WTC11 (cell line): ENCODE measurements around the gene LILRB1.

ENCODE experiments used
- AR ChIP-seq: fragments of 250-450 bp; sonication (Bioruptor Pico); IDR thresholded peaks from 2 replicates; pipeline ENCODE4 v1.9.0; 2021; ENCODE audit warnings: mild to moderate bottlenecking
- CTCF ChIP-seq: fragments of 200-600 bp; IDR thresholded peaks from 2 replicates; pipeline ENCODE4 v1.8.0; 2022; ENCODE audit warnings: antibody characterized with exemption
- FOXK1 ChIP-seq: sonication (generic); formaldehyde crosslinking; IDR thresholded peaks from 2 replicates; pipeline ENCODE4 v1.8.0; 2022; ENCODE audit warnings: mild to moderate bottlenecking, moderate library complexity, missing genetic modification reagents
- GRHL2 ChIP-seq: fragments of 250-450 bp; sonication (Bioruptor Pico); IDR thresholded peaks from 2 replicates; pipeline ENCODE4 v1.8.0; 2022; ENCODE audit warnings: mild to moderate bottlenecking, moderate library complexity; ENCODE audit not compliant: insufficient replicate concordance, severe bottlenecking
- KAT7 ChIP-seq: sonication (generic); formaldehyde crosslinking; IDR thresholded peaks from 2 replicates; pipeline ENCODE4 v1.8.1; 2023; ENCODE audit warnings: missing genetic modification reagents, mild to moderate bottlenecking, borderline replicate concordance
- MAX ChIP-seq: sonication (generic); formaldehyde crosslinking; IDR thresholded peaks from 2 replicates; pipeline ENCODE4 v1.8.0; 2022; ENCODE audit warnings: mild to moderate bottlenecking, missing genetic modification reagents
- NFATC4 ChIP-seq: fragments of 250-450 bp; sonication (Bioruptor Pico); IDR thresholded peaks from 2 replicates; pipeline ENCODE4 v1.9.0; 2021; ENCODE audit warnings: mild to moderate bottlenecking
- NFYB ChIP-seq: sonication (generic); formaldehyde crosslinking; conservative IDR thresholded peaks from 2 replicates; pipeline ENCODE4 v1.8.0; 2022; ENCODE audit warnings: low read depth, missing genetic modification reagents
- SP1 ChIP-seq: sonication (generic); formaldehyde crosslinking; conservative IDR thresholded peaks from 2 replicates; pipeline ENCODE4 v1.8.1; 2022; ENCODE audit warnings: missing genetic modification reagents
- USF2 ChIP-seq: sonication (generic); formaldehyde crosslinking; IDR thresholded peaks from 2 replicates; pipeline ENCODE4 v1.8.1; 2023; ENCODE audit warnings: mild to moderate bottlenecking, missing genetic modification reagents, moderate library complexity
- ZBTB21 ChIP-seq: sonication (generic); formaldehyde crosslinking; IDR thresholded peaks from 2 replicates; pipeline ENCODE4 v1.8.1; 2023; ENCODE audit warnings: mild to moderate bottlenecking, missing genetic modification reagents, borderline replicate concordance
- ZNF121 ChIP-seq: sonication (generic); formaldehyde crosslinking; IDR thresholded peaks from 2 replicates; pipeline ENCODE4 v1.8.0; 2023; ENCODE audit warnings: missing genetic modification reagents
- ZNF317 ChIP-seq: sonication (generic); formaldehyde crosslinking; IDR thresholded peaks from 2 replicates; pipeline ENCODE4 v1.8.1; 2023; ENCODE audit warnings: low read depth, mild to moderate bottlenecking, moderate library complexity, missing genetic modification reagents, borderline replicate concordance

- TF ChIP-seq MAX (no peak), USF2 (no peak), SP1 (no peak), ZNF317 (CRISPR knock-in tag) (no peak), ZNF121 (CRISPR knock-in tag) (no peak), NFATC4 (CRISPR knock-in tag) (no peak), CTCF (no peak), FOXK1 (CRISPR knock-in tag) (no peak), GRHL2 (CRISPR knock-in tag) (no peak), NFYB (no peak), AR (no peak), ZBTB21 (CRISPR knock-in tag) (no peak), KAT7 (CRISPR knock-in tag) (no peak)
These were observed 13.8 kb downstream of the LILRB1 start for GRCh38 chr19:54644056-54644455.
